Measurements from ENCODE around the gene RBM38. TPM values are rescaled to one million over a fixed set of nuclear protein-coding genes. Genes with fewer than 3 reads are reported as not detected.

RBM38 gene
- total and polyA plus RNA-seq, 9 of the 15 experiments (the other 6 are each of a cell fraction or from before 2014, with no cell fraction given) = 0.28 to 82.4 (median 33.2) TPM

DNA sequence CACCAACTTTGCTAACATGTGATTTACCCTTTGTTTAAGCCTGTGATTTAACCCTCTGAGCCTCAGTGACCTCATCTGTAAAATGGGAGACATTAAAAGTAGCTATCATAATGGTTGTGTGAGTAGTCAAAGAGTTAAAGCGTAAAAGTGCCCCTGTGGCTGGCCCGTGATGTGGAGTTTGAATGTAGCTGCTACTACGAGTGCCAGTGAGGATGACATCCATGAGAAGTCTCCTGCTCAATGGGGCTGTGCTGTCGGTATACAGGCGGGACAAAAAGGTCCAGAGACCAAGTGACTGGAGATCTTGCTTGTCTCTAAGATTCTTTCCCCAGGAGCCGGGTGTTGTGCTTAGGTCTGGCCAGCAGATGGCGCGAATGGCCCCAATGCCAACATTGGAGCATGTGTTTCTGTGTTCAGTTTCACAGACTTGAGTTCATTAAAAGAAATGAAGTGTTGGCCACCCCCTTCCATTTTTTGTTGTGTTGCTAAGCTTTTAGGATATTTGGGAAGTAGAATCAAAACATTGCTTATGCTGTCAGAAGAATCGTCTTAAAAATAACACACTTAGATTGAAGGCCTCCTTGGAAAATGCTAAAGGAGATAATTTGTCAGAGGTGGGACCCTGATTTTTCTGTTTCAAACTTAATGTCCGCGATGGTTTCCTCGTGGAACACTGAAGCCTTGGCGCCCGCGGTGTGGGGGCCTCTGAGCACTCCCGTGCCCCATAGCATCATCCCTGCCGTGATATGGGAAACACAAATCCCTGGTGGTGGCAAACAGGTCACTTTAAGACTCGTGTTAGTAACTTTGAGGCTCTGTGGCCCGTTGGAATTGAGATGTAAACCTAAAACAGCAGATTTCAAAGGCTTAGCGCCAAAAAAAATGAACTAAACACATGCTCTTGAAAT lies 9.3 kb upstream of the RBM38 start (continued):
- TF ChIP-seq JUND (IDR thresholded peaks at IDR 0.05; ENCODE audit: borderline replicate concordance, low read depth, low read length) (peak; percentile 37; the same call in 1 of the 2 replicates), JUND (tag; IDR thresholded peaks at IDR 0.05; ENCODE audit: borderline replicate concordance, low read depth, low read length) (peak; percentile 27; the same call in 1 of the 3 replicates), SMC3 (conservative IDR thresholded peaks at IDR 0.05; ENCODE audit: insufficient read depth, low read depth, low read length) (peak; percentile 97), ATF2 (CRISPR knock-in tag; IDR thresholded peaks at IDR 0.05) (no peak), ZEB2 (IDR thresholded peaks at IDR 0.05) (0 out of 2 replicates have a peak, but pooled peaks have one; percentile 15), FOXM1 (IDR thresholded peaks at IDR 0.05; ENCODE audit: low read depth) (no peak), FOXM1 (CRISPR knock-in tag; IDR thresholded peaks at IDR 0.05; ENCODE audit: low read depth) (no peak), L3MBTL2 (IDR thresholded peaks at IDR 0.05) (peak; percentile 77), ETS1 (conservative IDR thresholded peaks at IDR 0.05; ENCODE audit: control insufficient read depth, low read depth, low read length) (0 out of 2 replicates have a peak, but pooled peaks have one; percentile 23), ZMIZ1 (IDR thresholded peaks at IDR 0.05; ENCODE audit: low read depth in 2 of 2, low read length in 2 of 2) (peak in 1 of 2 experiments; percentile 11; a peak in 1 of 4 replicates), RCOR1 (IDR thresholded peaks at IDR 0.05; ENCODE audit: borderline replicate concordance in 1 of 2, low read depth in 2 of 2, low read length in 2 of 2) (peak in 1 of 2 experiments; percentile 43; a peak in 1 of 4 replicates), RAD21 (CRISPR knock-in tag; conservative IDR thresholded peaks at IDR 0.05 in 1 of 2, IDR thresholded peaks at IDR 0.05 in 1 of 2) (peak; percentile 92 to 95), NR2C1 (IDR thresholded peaks at IDR 0.05) (no peak), NR2C1 (tag; IDR thresholded peaks at IDR 0.05) (no peak), HDAC2 (IDR thresholded peaks at IDR 0.05) (peak; percentile 55; the same call in 1 of the 2 replicates), ZNF197 (CRISPR knock-in tag; IDR thresholded peaks at IDR 0.05; ENCODE audit: low read depth) (no peak), FOXK2 (conservative IDR thresholded peaks at IDR 0.05 in 1 of 2, IDR thresholded peaks at IDR 0.05 in 1 of 2; ENCODE audit: low read depth in 2 of 2) (peak; percentile 40 to 71; a peak in 3 of 4 replicates), SMARCA5 (IDR thresholded peaks at IDR 0.05) (peak; percentile 75; the same call in 1 of the 2 replicates), MYC (IDR thresholded peaks at IDR 0.05; ENCODE audit: low read depth, low read length) (peak; percentile 88), MYC (CRISPR knock-in tag; IDR thresholded peaks at IDR 0.05; ENCODE audit: borderline replicate concordance, low read depth) (no peak), EP300 (IDR thresholded peaks at IDR 0.05; ENCODE audit: low read length) (no peak; the same call in 1 of the 2 replicates)
